Measurements from ENCODE around the gene PLXNB2.
A peak's percentile ranks its signal among the peaks of the same experiment; 100 is the strongest.

PLXNB2 gene

GRCh38 chr22:50280022-50280707 lies 27.3 kb downstream of the PLXNB2 start:
- Histone ChIP-seq H3K27me3 (ENCODE audit: insufficient read depth, poor library complexity, severe bottlenecking) (no peaks in the 10 kb centered on the region), H3K4me3 (ENCODE audit: severe bottlenecking) (no peak overlapping the region), H3K27ac (ENCODE audit: poor library complexity, severe bottlenecking) (peak overlapping the region; percentile 3), H3K36me3 (ENCODE audit: low read depth) (peaks cover 73% of the 10 kb centered on the region), H3K4me1 (ENCODE audit: insufficient read depth, poor library complexity, severe bottlenecking) (peaks cover 11% of the 10 kb centered on the region), H3K9me3 (ENCODE audit: severe bottlenecking) (no peaks in the 10 kb centered on the region)
- TF ChIP-seq CTCF (IDR thresholded peaks at IDR 0.05; ENCODE audit: poor library complexity, severe bottlenecking), result no peak
- ATAC-seq (ENCODE audit: low read depth) (no peak), DNase-seq (ENCODE audit: low spot score) (no peak)

GRCh38 chr22:50278956-50279619 lies 28.4 kb downstream of the PLXNB2 start:
- Histone ChIP-seq H3K27me3 (ENCODE audit: insufficient read depth, poor library complexity, severe bottlenecking) (no peaks in the 10 kb centered on the region), H3K4me3 (ENCODE audit: severe bottlenecking) (no peak overlapping the region), H3K36me3 (ENCODE audit: low read depth) (peaks cover 78% of the 10 kb centered on the region), H3K27ac (ENCODE audit: poor library complexity, severe bottlenecking) (peak overlapping the region; percentile 3), H3K9me3 (ENCODE audit: severe bottlenecking) (no peaks in the 10 kb centered on the region), H3K4me1 (ENCODE audit: insufficient read depth, poor library complexity, severe bottlenecking) (peaks cover 11% of the 10 kb centered on the region)
- TF ChIP-seq CTCF (IDR thresholded peaks at IDR 0.05; ENCODE audit: poor library complexity, severe bottlenecking), result no peak
- DNase-seq (ENCODE audit: low spot score) (no peak), ATAC-seq (ENCODE audit: low read depth) (no peak)

GRCh38 chr22:50278461-50278860 lies 29.0 kb downstream of the PLXNB2 start:
- Histone ChIP-seq H3K27ac (ENCODE audit: poor library complexity, severe bottlenecking) (no peak overlapping the region), H3K27me3 (ENCODE audit: insufficient read depth, poor library complexity, severe bottlenecking) (no peaks in the 10 kb centered on the region), H3K36me3 (ENCODE audit: low read depth) (peaks cover 81% of the 10 kb centered on the region), H3K4me3 (ENCODE audit: severe bottlenecking) (no peak overlapping the region), H3K9me3 (ENCODE audit: severe bottlenecking) (no peaks in the 10 kb centered on the region), H3K4me1 (ENCODE audit: insufficient read depth, poor library complexity, severe bottlenecking) (peaks cover 11% of the 10 kb centered on the region)
- ATAC-seq (ENCODE audit: low read depth) (no peak), DNase-seq (ENCODE audit: low spot score) (no peak)
- no peak for TF ChIP-seq CTCF (IDR thresholded peaks at IDR 0.05; ENCODE audit: poor library complexity, severe bottlenecking)

- Histone ChIP-seq H3K4me1 (ENCODE audit: insufficient read depth, poor library complexity, severe bottlenecking) (peaks cover 8% of the 10 kb centered on the region), H3K27ac (ENCODE audit: poor library complexity, severe bottlenecking) (no peak overlapping the region), H3K9me3 (ENCODE audit: severe bottlenecking) (no peaks in the 10 kb centered on the region), H3K4me3 (ENCODE audit: severe bottlenecking) (no peak overlapping the region), H3K27me3 (ENCODE audit: insufficient read depth, poor library complexity, severe bottlenecking) (no peaks in the 10 kb centered on the region), H3K36me3 (ENCODE audit: low read depth) (peaks cover 77% of the 10 kb centered on the region)
- ATAC-seq (ENCODE audit: low read depth) (no peak), DNase-seq (ENCODE audit: low spot score) (no peak)
- no peak for TF ChIP-seq CTCF (IDR thresholded peaks at IDR 0.05; ENCODE audit: poor library complexity, severe bottlenecking)
Observed at GRCh38 chr22:50277761-50278160, 29.7 kb downstream of the PLXNB2 start.

- Histone ChIP-seq H3K27ac (ENCODE audit: poor library complexity, severe bottlenecking) (no peak overlapping the region), H3K4me1 (ENCODE audit: insufficient read depth, poor library complexity, severe bottlenecking) (peaks cover 4% of the 10 kb centered on the region), H3K27me3 (ENCODE audit: insufficient read depth, poor library complexity, severe bottlenecking) (no peaks in the 10 kb centered on the region), H3K9me3 (ENCODE audit: severe bottlenecking) (no peaks in the 10 kb centered on the region), H3K36me3 (ENCODE audit: low read depth) (peaks cover 65% of the 10 kb centered on the region), H3K4me3 (ENCODE audit: severe bottlenecking) (no peak overlapping the region)
- DNase-seq (ENCODE audit: low spot score), result no peak
- ATAC-seq (ENCODE audit: low read depth), result no peak; the same call in 2 of the 3 replicates
- peak; percentile 20 for TF ChIP-seq CTCF (IDR thresholded peaks at IDR 0.05; ENCODE audit: poor library complexity, severe bottlenecking)
Observed at GRCh38 chr22:50276143-50276542, 31.3 kb downstream of the PLXNB2 start.
